NK-92 treated with Interleukin-12 subunit alpha and Interleukin-12 subunit beta, amount 100 ng/mL, for 24 hours (cell line): Measurements from ENCODE around the gene GPRIN1.
A peak's percentile ranks its signal among the peaks of the same experiment; 100 is the strongest.

ENCODE experiments used
- DNase-seq: peaks from one replicate; lab custom pipeline; 2025; lab: John Stamatoyannopoulos, UW

Gene GPRIN1

GRCh38 chr5:176609724-176610434, at the start of gene GPRIN1:
TSS of gene GPRIN1 (minus strand) at chr5:176610156. CDS start at chr5:176599834, 10,322 bp downstream.
- peak; percentile 49 for DNase-seq

GRCh38 chr5:176659512-176659839, 49.5 kb upstream of the GPRIN1 start:
- no peak for DNase-seq

- no peak for DNase-seq
These were observed 49.0 kb upstream of the GPRIN1 start for GRCh38 chr5:176658817-176659511.

- DNase-seq, result peak; percentile 33
These were observed 48.1 kb upstream of the GPRIN1 start for GRCh38 chr5:176658007-176658599.

- no peak for DNase-seq
These were observed 46.6 kb upstream of the GPRIN1 start for GRCh38 chr5:176656467-176656990.

GRCh38 chr5:176654856-176655255, 44.9 kb upstream of the GPRIN1 start:
- no peak for DNase-seq

- DNase-seq, result peak; percentile 86
These were observed 43.7 kb upstream of the GPRIN1 start for GRCh38 chr5:176653401-176654385.

GRCh38 chr5:176652136-176652535, 42.2 kb upstream of the GPRIN1 start:
- no peak for DNase-seq

GRCh38 chr5:176651472-176651980, 41.6 kb upstream of the GPRIN1 start:
- no peak for DNase-seq

- DNase-seq, result no peak
These were observed 40.5 kb upstream of the GPRIN1 start for GRCh38 chr5:176650354-176650884.

- no peak for DNase-seq
These were observed 38.7 kb upstream of the GPRIN1 start for GRCh38 chr5:176648474-176649194.

- no peak for DNase-seq
These were observed 38.0 kb upstream of the GPRIN1 start for GRCh38 chr5:176647843-176648473.

- peak; percentile 100 for DNase-seq
These were observed 37.3 kb upstream of the GPRIN1 start, which contains the start of gene TSPAN17 for GRCh38 chr5:176647030-176647842. TSS of gene TSPAN17 (plus strand) at chr5:176647484. CDS start at chr5:176647616, 132 bp downstream.

GRCh38 chr5:176646707-176647029, 36.7 kb upstream of the GPRIN1 start:
- DNase-seq, result no peak

GRCh38 chr5:176646049-176646706, 36.2 kb upstream of the GPRIN1 start:
- DNase-seq, result no peak

- DNase-seq, result no peak
These were observed 35.1 kb upstream of the GPRIN1 start for GRCh38 chr5:176644878-176645670.

GRCh38 chr5:176644294-176644693, 34.3 kb upstream of the GPRIN1 start:
- no peak for DNase-seq
